ENCODE results near the gene ARID5B.

DNA sequence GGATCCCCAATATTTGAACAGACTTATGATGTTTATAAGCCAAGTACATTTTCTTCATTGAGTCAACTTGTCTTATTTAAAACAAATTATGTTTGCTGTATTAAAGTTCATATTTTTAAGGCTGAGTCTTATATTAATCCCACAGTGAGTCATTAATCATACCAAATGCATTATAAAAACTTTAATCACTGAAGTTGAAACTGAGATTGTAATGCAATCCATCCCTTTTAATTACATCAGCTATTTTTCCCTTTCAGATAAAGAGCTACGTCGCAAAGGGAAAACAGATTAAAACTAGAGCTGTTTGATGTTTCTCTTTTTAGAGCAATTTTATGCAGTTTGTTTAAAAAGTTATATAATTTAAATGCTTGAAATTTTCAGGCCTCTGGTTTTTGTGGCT lies 183.0 kb downstream of the ARID5B start:
- TF ChIP-seq, protein P1, sequence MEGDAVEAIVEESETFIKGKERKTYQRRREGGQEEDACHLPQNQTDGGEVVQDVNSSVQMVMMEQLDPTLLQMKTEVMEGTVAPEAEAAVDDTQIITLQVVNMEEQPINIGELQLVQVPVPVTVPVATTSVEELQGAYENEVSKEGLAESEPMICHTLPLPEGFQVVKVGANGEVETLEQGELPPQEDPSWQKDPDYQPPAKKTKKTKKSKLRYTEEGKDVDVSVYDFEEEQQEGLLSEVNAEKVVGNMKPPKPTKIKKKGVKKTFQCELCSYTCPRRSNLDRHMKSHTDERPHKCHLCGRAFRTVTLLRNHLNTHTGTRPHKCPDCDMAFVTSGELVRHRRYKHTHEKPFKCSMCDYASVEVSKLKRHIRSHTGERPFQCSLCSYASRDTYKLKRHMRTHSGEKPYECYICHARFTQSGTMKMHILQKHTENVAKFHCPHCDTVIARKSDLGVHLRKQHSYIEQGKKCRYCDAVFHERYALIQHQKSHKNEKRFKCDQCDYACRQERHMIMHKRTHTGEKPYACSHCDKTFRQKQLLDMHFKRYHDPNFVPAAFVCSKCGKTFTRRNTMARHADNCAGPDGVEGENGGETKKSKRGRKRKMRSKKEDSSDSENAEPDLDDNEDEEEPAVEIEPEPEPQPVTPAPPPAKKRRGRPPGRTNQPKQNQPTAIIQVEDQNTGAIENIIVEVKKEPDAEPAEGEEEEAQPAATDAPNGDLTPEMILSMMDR (IDR thresholded peaks at IDR 0.05) = no peak
- no peak for TF ChIP-seq TAF1 (IDR thresholded peaks at IDR 0.05; ENCODE audit: borderline replicate concordance, low read depth, low read length)
